GM21360 (cell line): ENCODE measurements around the gene ERC1.
"Not testable (repeated sequence)": the region's sequence is repeated elsewhere in the genome, so short reads cannot be mapped to it uniquely, and the experiment has no call there.

Source experiments
- ATAC-seq: cut with Tn5 transposase; IDR thresholded peaks from one replicate; pipeline ENCODE4 v1.9.1; 2021; ENCODE audit warnings: mild to moderate bottlenecking, moderate library complexity; ENCODE audit not compliant: unreplicated experiment

The ERC1 gene

DNA sequence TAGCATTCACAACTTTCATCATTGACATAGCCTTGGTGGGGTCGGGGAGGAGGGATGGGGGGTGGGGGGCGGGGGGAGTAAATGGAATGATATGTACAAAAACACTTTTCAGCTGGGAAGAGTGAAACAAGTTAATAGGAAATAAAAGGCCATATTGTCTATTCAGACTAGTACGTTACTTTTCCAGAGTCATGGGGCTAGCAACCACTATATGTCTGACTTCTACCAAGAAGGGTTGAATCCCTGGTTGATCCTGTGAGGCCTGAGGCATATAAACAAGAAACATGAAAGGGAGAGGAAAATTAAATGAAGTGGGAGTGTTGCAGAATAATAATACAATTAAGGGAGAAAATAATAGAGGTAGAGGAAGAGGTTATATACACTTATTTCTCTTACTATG lies 225.5 kb downstream of the ERC1 start:
- ATAC-seq: no peak

DNA sequence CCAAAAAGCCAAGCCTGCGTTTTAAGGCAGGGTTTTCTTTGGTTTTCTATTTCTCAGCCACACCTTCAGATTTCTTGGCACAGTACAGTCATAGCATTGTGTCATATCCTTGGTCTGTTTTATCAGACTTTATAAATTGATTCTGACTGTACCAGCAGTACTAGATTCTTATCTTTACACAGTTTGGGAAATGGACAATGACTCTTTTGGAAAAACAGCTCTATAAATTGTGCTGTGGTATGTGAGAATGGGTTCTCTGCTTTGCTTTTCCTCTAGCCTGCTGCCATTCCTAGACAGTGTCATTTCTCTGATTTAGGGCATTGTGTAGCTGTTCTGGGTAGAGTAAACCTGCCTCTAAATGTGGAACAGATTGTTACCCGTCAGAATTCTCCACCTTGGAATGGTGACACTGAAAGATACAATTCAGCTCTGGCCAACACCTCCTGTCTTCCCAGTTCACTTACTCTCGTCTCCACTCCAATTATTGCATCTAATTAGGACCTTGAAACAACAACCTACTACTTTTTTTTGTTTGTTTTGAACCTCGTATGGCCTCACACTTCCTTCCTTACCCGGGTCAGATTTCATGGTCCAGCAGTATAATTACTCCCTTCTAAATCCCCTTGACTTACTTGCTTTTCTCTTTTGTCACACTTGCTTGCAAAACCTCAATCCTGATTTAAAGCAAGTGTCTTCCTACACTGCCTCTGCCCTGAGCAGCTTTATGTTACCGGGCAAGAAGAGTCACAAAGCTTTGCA lies 226.3 kb downstream of the ERC1 start:
- no peak for ATAC-seq

DNA sequence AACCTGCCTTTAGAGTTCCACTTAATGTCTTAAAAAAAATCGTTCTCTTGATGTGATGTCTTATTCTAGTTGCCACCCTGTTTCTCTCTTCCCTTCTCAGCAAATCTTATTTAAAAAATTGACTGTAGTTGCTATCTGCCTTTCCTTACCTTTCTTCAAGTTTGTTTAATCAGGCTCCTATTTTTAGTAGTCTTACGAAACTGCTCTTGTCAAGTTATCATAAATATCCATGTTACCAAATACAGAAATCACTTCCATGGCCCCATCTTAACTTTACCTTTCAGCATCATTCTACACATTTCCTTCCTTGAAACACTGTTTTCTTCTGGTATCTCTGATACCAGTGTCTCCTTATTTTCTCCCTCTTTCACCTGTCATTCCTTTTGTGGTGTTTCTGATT lies 227.3 kb downstream of the ERC1 start:
- ATAC-seq: no peak

DNA sequence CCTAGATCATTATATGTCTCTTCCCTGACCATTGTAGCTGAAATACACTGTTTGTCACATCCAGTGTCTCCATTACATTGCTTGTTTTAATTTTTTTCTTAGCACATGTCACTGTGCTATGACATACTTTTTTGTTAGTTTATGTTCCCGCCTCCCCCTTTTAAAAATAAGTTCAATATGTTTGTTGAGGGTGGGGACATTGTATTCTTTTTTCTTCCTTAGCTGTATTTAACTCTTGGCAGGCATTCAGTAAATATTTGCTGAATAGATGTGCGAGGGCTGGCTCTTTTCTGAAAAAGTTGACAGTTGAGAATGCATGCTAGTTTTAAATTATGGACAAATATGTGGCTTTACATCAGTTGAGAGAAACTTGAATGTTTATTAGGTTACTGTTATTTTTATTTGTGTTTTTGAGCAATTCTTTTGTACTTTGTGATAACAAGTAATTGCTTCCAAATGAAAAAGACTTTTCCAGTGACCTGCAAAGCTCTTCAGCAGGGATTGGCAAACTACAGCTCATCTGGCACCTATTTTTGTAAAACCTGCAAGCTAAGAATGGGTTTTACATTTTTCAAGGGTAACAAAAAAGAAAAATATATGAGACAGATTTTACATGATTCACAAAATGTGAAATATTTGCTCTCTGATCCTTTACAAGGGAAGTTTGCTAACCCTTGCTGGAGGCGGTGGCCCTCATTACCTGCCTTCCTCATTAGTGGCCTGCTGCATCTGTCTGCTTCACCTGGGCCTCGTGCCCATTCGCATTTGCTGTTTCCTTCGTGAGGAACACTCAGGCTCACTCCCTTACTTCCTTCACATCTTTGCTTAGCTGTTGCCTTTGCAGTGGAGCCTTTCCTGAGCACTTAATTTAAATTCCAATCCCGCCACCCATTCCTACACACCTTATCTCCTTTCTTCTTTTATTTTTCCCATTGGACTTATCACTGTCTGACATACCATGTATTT lies 229.4 kb downstream of the ERC1 start:
- ATAC-seq: no peak

DNA sequence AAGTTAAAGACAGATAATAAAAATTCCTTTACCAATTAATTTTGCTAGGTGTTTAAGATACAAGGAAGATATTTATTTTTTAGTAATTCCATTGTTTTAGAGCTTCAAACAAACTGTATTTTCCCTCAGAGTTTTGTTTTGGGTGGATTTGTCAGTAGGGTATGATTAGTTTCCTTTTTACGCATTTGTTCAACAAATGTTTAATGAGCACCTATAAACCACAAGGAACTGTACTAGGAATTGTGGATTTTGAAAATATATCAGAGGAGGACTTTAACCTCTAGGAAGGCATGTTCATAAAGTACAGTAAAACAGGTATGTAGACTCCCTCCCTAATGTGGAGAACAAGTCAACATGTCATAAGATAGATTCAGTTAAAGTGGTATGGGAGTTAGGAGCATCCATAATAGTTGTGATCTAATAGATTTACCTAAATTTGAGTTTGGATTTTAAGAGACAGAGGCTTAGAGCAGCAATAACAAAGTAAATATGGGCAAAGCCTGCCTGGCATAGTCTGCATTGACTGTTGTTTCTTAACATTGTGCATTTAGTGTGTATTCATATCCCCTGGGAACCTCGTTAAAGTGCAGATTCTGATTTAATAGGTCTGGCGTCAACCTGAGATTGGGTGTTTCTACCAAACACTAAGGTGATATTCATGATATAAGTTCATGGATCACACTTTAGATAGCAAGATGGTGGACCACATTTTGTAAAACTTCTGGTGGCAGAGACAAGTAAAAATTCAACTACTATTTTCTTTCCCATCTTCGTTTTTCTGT lies 232.0 kb downstream of the ERC1 start:
- no peak for ATAC-seq

DNA sequence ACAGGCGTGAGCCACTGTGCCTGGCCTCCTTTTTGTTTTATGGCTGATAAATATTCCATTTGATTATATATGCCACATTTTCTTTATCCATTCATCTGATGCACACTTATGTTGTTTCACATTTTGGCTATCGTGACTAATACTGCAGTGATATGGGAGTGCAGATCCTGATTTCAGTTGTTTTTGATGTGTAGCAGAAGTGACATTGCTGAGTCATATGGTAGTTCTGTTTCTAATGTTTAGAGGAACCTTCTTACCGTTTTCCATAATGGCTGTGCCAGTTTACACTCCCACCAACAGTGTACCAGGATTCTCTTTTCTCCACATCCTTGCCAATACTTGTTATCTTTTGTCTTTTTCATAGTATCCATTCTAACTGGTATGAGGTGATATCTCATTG lies 235.9 kb downstream of the ERC1 start:
- ATAC-seq: no peak

DNA sequence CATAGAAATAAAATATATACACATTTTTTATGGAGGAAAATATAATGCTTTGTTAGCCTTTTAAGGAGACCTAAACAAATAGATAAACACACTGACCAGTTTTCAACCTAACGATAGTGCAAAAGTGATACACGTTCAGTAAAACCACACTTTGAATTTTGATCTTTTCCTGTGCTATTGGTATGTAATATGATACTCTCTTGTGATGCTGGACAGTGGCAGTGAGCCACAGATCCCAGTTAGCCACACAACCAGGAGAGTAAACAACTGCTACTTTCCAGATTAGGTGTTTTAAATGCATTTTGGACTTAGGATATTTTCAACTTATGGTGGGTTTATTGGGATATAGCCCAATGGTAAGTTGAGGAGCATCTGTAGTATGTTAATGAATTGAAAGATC lies 243.1 kb downstream of the ERC1 start:
- no peak for ATAC-seq

DNA sequence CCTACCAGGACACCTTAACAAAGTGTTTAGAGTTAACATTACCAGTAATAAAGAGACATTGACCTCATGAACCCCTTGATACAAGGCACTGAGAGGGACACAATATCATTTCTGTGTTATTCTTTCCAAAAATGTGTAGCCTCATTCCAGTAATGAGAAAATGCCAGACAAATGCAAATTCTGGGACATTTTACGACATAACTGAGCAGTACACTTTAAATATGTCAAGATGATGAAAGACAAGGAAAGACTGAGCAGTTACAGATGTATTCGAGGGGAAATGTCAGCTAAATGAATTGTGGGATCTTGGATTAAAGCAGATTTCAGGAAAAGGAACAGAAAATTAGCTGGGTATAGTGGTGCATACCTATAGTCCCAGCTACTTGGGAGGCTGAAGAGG lies 255.6 kb downstream of the ERC1 start:
- no peak for ATAC-seq

DNA sequence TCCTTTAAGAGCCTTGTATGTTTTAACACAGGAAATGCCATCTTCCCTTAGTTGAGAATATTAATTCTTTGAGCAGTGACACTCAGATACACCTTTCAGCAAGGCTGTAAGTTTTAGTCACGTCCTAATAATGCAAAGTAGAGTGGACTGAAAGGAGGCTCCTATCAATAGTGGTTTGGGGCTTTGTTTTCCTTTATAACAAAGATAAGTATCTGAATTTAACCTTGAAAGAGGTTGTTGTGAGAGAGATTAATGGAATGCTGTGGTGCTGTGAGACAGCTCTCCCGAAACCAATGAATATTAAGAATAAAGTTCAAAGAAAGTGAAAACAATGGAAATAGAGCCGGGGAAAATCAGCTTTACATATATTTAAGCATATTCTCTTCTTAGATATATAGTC lies 259.6 kb downstream of the ERC1 start:
- ATAC-seq: no peak

DNA sequence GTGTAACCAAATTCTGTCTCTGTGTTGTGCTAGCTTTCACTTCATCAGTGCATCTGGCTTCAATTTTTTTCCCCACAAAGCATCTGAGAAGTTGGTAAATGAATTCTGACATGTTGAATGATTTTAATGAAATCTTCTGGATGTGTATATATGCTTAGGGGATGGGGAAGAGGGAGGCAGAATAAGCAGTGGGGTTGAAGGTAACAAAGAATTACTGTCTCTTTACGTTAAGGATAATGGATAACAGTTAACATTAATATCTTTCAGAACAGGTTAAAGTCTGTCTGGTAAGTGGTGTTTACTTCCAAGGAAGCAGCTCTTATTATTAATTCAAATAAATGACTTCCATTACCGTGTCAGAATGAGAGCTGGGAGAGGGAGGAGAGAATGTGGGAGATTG lies 261.7 kb downstream of the ERC1 start:
- ATAC-seq: no peak

DNA sequence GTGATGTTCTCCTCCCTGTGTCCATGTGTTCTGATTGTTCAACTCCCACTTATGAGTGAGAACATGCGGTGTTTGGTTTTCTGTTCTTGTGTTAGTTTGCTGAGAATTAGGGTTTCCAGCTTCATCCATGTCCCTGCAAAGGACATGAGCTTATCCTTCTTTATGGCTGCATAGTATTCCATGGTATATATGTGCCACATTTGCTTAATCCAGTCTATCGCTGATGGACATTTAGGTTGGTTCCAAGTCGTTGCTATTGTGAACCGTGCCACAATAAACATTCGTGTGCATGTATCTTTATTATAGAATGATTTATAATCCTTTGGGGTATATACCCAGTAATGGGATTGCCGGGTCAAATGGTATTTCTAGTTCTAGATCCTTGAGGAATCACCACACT lies 264.1 kb downstream of the ERC1 start:
- ATAC-seq: not testable (repeated sequence)

DNA sequence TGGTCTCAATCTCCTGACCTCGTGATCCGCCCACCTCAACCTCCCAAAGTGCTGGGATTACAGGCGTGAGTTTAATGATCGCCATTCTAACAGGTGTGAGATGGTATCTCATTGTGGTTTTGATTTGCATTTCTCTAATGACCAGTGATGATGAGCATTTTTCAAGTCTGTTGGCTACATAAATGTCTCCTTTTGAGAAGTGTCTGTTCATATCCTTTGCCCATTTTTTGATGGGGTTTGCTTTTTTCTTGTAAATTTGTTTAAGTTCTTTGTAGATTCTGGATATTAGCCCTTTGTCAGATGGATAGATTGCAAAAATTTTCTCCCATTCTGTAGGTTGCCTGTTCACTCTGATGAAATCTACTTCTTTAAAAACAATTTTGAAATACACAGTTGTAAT lies 264.8 kb downstream of the ERC1 start:
- ATAC-seq: not testable (repeated sequence)

DNA sequence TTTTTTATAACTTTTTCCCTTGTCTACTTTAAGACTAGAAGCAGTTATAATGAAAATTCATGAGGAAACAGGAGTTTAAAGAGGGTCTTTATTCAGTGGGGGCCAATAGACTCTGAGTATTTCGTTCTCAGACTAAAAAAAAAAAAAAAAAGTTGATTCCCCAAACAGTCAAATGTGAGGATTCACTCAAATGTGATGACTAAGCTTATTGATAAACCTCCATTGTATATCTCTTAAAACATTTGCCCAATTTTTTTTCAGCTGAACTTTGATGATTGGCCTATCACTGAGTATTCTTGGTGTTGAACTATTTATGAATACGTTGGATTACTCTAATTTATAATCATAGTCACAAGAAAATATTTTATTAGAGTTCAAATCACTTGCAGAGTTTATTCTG lies 265.3 kb downstream of the ERC1 start:
- ATAC-seq: no peak

DNA sequence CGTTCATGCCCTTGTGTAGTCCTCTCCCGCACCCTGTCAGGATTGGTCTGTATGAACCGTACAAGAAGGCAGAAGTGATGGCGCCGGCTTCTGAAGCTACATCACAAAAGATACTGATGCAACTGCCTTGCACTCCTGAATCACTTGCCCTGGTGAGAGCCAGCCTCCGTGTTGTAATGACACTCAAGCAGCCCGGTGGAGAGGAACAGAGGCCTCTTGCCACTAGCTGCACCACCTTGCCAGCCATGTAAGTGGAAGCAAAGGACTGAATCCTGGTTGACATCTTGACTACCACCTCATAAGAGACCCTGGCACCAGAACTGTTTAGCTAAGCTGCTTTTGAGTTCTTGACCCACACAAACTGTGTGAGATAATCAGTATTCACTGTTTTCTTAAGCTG lies 266.0 kb downstream of the ERC1 start:
- no peak for ATAC-seq

DNA sequence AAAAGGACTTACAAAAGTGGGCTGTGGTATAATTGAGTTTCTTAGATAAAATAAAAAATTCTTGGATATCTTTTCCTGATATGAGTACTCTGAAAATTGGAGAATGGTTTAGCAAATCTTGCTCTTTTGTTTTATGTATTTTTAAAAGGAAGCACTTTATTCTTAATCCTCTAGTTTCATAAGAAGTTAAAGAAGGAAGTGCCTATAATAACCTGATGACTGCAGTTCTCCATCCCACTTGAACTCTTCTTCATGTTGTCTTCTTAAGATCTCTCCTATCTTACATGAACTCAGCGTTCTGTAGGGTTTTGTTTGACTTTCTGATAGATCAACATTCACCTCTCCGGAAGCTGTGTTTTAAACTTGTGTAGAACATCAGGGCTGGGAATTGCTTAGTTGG lies 271.0 kb downstream of the ERC1 start:
- no peak for ATAC-seq

DNA sequence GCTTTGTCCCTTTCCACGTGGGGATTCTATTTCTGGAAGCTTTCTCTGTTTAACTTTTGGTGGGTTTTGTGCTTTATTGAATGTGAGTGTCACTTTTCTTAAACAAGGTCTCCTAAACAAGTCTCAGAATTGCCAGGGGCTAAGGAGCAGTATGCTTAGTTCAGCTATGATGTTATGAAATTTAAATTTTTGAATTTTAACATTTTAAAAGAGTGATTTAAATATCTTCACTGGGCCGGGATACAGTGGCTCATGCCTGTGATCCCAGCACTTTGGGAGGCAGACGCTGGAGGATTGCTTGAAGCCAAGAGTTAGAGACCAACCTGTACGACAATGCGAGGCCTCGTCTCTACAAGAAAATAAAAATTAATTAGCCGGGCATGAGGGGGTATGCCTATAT lies 276.2 kb downstream of the ERC1 start:
- ATAC-seq: no peak

DNA sequence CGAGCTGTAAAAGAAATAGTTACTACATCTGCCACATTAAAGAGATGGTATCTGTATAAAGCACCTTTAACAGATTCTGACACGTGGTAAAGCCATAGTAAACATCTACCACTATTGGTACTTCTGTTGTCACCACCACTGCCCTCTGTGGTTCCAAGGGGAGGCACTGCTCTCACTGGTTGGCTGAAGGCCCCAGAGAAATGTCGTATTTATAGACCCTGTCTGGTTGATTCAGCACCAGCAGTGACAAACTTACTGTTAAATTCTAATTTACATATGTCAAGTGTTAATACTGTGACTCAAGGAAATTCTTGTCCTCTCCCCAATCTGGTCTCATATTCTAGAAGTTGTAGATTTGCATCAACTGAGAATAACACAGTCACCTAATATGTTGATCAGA lies 281.1 kb downstream of the ERC1 start:
- ATAC-seq: no peak

DNA sequence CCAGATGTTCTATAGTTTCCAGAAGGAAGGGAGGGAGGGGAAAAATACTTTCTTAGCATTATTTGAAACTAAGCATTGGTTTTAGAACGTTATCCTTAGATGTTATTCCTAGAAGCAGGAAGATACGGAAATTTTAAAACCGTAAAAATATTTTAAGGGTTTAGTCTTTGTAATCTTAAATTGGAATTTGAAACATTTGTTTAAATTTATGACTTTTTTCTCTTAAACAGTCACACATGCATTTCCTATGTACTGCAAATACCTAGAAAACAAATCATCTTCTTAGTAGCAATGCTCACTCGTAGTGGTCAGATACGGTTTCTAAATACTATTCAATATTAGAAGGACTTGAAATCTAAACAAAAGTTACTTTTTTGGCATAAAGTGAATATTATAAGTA lies 282.0 kb downstream of the ERC1 start:
- ATAC-seq: no peak

DNA sequence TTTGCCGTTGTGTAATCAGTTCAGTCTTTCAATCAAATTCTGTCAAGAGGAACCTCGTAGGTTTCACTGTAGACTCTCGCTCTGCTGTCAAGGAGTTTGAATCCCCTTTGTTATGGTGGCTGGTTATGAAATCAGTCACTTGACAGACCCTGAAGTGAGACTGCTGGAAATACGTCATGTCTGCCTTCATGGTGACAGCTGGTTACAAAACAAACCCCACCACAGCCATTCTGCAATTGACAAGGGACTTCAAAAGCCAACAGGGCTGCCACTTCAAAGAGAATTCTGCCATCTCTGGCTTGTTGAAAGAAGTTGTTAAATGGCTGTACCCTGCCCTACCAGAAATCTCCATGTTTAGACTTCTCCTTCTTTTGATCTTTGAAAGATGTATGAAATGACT lies 286.9 kb downstream of the ERC1 start:
- ATAC-seq: no peak

DNA sequence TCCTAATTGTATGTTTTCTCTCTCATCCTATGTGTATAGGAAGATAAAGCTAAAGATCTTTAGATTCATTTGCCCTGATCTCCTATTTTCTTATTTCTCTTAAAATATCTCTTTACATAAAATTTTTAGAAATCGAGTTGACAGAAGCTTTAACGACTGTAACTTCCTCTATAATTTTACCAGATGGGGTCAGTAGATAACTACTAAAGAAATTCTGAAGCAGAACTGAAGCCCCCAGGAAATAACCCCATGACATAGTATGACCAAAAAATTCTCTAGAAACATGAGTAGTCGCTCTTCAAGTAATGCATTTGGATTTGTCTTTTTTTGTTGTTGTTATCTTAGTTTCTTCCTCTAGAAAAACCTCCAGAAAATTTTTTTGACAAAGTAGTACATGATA lies 288.0 kb downstream of the ERC1 start:
- no peak for ATAC-seq

DNA sequence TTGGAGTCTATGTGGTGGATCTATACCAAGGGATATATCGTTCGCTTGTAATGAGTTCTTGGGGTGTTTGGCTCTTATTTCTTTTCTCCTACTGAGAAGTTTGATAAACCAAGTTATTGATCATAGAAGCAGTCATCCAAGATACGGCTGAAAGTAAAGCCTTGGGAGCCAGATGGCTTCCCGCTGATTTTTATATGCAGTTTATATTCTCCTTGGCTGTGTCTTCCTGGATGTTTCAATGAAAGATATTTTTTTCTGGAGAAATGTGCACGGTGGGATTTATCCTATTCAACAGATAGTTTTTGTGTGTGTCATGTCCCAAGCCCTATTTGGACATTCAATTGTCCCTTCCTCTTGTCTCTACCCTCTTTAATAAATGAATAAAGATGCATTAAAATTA lies 289.0 kb downstream of the ERC1 start:
- ATAC-seq: no peak
